Keratinocyte (primary cell): ENCODE measurements around the gene KBTBD3. TPM values are rescaled to one million over a fixed set of nuclear protein-coding genes. Genes with fewer than 3 reads are reported as not detected.

Source experiments
- DNase-seq: peaks from one replicate; pipeline ENCODE4 v3.0.0-alpha.2; 2011; ENCODE audit warnings: low read depth, missing footprints, low spot score
- FAIRE-seq: peaks from 2 replicates; lab custom pipeline; 2011; peaks lifted over from hg19 to GRCh38; lab: Jason Lieb, UNC
- H2AFZ ChIP-seq: 2 replicates; pipeline ENCODE4 v1.6.0; 2012; ENCODE audit warnings: low read length, control low read depth, inconsistent platforms; ENCODE audit not compliant: control insufficient read depth
- H3K27ac ChIP-seq: 2 replicates; pipeline ENCODE4 v1.5.1; 2011; ENCODE audit warnings: low read length; ENCODE audit not compliant: control insufficient read depth, insufficient read depth
- H3K27me3 ChIP-seq: 3 replicates; pipeline ENCODE4 v1.6.0; 2011; ENCODE audit warnings: low read length; ENCODE audit not compliant: control insufficient read depth, insufficient read depth; ENCODE audit errors: extremely low read depth
- H3K36me3 ChIP-seq, 2 experiments: 2 replicates in 1 of 2; 3 replicates in 1 of 2; pipeline ENCODE4 v1.5.1; 2011; ENCODE audit warnings: low read length in 2 of 2, mild to moderate bottlenecking in 1 of 2; ENCODE audit not compliant: control insufficient read depth in 2 of 2, insufficient read depth in 2 of 2; ENCODE audit errors: extremely low read depth in 1 of 2
- H3K4me1 ChIP-seq: 3 replicates; pipeline ENCODE4 v1.5.1; 2011; ENCODE audit warnings: low read length; ENCODE audit not compliant: control insufficient read depth, insufficient read depth; ENCODE audit errors: extremely low read depth
- H3K4me2 ChIP-seq: 3 replicates; pipeline ENCODE4 v1.6.0; 2011; ENCODE audit warnings: low read depth, low read length; ENCODE audit not compliant: control insufficient read depth, insufficient read depth; ENCODE audit errors: extremely low read depth
- H3K4me3 ChIP-seq, 3 experiments: fragments of 200-600 bp in 1 of 3; sonication (generic) in 1 of 3; 2 replicates in 2 of 3; 3 replicates in 1 of 3; pipeline ENCODE4 v1.5.1; 2011 to 2016; ENCODE audit warnings: low read length in 3 of 3, mild to moderate bottlenecking in 3 of 3, control low read depth in 2 of 3, inconsistent platforms in 1 of 3, low read depth in 1 of 3, mixed read lengths in 1 of 3, mixed run types in 1 of 3, moderate library complexity in 1 of 3; ENCODE audit not compliant: control insufficient read depth in 2 of 3, insufficient read depth in 2 of 3; ENCODE audit errors: extremely low read depth in 1 of 3
- H3K79me2 ChIP-seq: 2 replicates; pipeline ENCODE4 v1.6.0; 2012; ENCODE audit warnings: low read length; ENCODE audit not compliant: control insufficient read depth, insufficient read depth
- H3K9ac ChIP-seq: 3 replicates; pipeline ENCODE4 v1.6.0; 2011; ENCODE audit warnings: low read length; ENCODE audit not compliant: control insufficient read depth, insufficient read depth; ENCODE audit errors: extremely low read depth
- H3K9me1 ChIP-seq: 3 replicates; pipeline ENCODE4 v1.6.0; 2011; ENCODE audit warnings: low read length; ENCODE audit not compliant: control insufficient read depth, insufficient read depth; ENCODE audit errors: extremely low read depth
- H3K9me3 ChIP-seq: 2 replicates; pipeline ENCODE4 v1.5.1; 2012; ENCODE audit warnings: low read depth, low read length; ENCODE audit not compliant: control insufficient read depth
- H4K20me1 ChIP-seq: 3 replicates; pipeline ENCODE4 v1.6.0; 2011; ENCODE audit warnings: low read length; ENCODE audit not compliant: control insufficient read depth, insufficient read depth; ENCODE audit errors: extremely low read depth
- CTCF ChIP-seq, 3 experiments: IDR thresholded peaks in 1 of 3; conservative IDR thresholded peaks in 1 of 3; optimal IDR thresholded peaks in 1 of 3; 2 replicates in 2 of 3; 3 replicates in 1 of 3; pipeline versions ENCODE3 to v1.5.1; 2011; ENCODE audit warnings: low read length in 3 of 3, mild to moderate bottlenecking in 3 of 3, moderate library complexity in 2 of 3, control low read depth in 1 of 3, inconsistent platforms in 1 of 3; ENCODE audit not compliant: insufficient read depth in 2 of 3; ENCODE audit errors: extremely low read depth in 1 of 3
- EZH2 ChIP-seq: IDR thresholded peaks from one replicate; pipeline ENCODE4 v1.6.1; 2012; ENCODE audit warnings: inconsistent platforms, mild to moderate bottlenecking, low read length, moderate library complexity
- dilution Hi-C: fragments of 300-500 bp; cut with MboI; formaldehyde crosslinking; loops from one replicate; pipeline ENCODE4 v1.7.0; 2020; ENCODE audit warnings: low sequenced_read_pairs; ENCODE audit not compliant: extremely low pct_ligation_motif_present
- polyA plus RNA-seq, 5 experiments: library from polyadenylated mRNA; depleted of rRNA in 3 of 5; stranded (reverse) in 3 of 5; stranded (forward) in 1 of 5; unstranded in 1 of 5; fragments of >200 nt; gene quantifications; 1 replicate in 1 of 5; 2 replicates in 3 of 5; 3 replicates in 1 of 5; pipeline versions ENCODE4 v1.2.1 to v1.2.3, GENCODE V29; 2011 to 2012; ENCODE audit warnings: missing spikeins in 2 of 5, low read depth in 1 of 5, low replicate concordance in 1 of 5

KBTBD3 gene
- polyA plus RNA-seq, 1 donor (not counting 4 experiments of a cell fraction or from before 2014, with no cell fraction given): 8.9 TPM

GRCh38 chr11:106082096-106082495, 4.9 kb upstream of the KBTBD3 start:
- no peaks in the 10 kb centered on the region for H3K27me3 ChIP-seq
- DNase-seq (no peak), FAIRE-seq (no peak)
- H3K4me2 ChIP-seq: no peak overlapping the region
- no peaks in the 10 kb centered on the region for H3K9me1 ChIP-seq
- peaks cover 3 to 21% of the 10 kb centered on the region in 2 experiments for H3K36me3 ChIP-seq
- H3K4me3 ChIP-seq: no peak overlapping the region
- H2AFZ ChIP-seq: no peak overlapping the region
- TF ChIP-seq EZH2: no peak
- no peak for TF ChIP-seq CTCF (optimal IDR thresholded peaks at IDR 0.05 in 1 of 3, IDR thresholded peaks at IDR 0.05 in 1 of 3, conservative IDR thresholded peaks at IDR 0.05 in 1 of 3; ENCODE audit: extremely low read depth in 1 of 3, insufficient read depth in 2 of 3, low read length in 3 of 3)
- dilution Hi-C loops: no loop called here
- H3K4me1 ChIP-seq: no peaks in the 10 kb centered on the region
- H4K20me1 ChIP-seq: no peaks in the 10 kb centered on the region
- H3K27ac ChIP-seq: no peak overlapping the region
- H3K9ac ChIP-seq: no peak overlapping the region
- no peaks in the 10 kb centered on the region for H3K9me3 ChIP-seq
- H3K79me2 ChIP-seq: peaks cover 81% of the 10 kb centered on the region

- DNase-seq (no peak), FAIRE-seq (no peak)
- peak within 1 kb of the TSS; percentile 99 for H2AFZ ChIP-seq
- peaks cover 51% of the 10 kb centered on the region for H3K79me2 ChIP-seq
- peaks cover 3 to 18% of the 10 kb centered on the region in 2 experiments for H3K36me3 ChIP-seq
- H3K9me3 ChIP-seq: no peaks in the 10 kb centered on the region
- peak within 1 kb of the TSS; percentile 99 for H3K4me2 ChIP-seq
- peak within 1 kb of the TSS; percentile 87 to 91 (median 91) for H3K4me3 ChIP-seq
- TF ChIP-seq EZH2: no peak
- peak in 1 of 3 experiments; percentile 15 for TF ChIP-seq CTCF (optimal IDR thresholded peaks at IDR 0.05 in 1 of 3, IDR thresholded peaks at IDR 0.05 in 1 of 3, conservative IDR thresholded peaks at IDR 0.05 in 1 of 3; ENCODE audit: extremely low read depth in 1 of 3, insufficient read depth in 2 of 3, low read length in 3 of 3)
- no peaks in the 10 kb centered on the region for H3K27me3 ChIP-seq
- peaks cover 7% of the 10 kb centered on the region for H3K4me1 ChIP-seq
- peak within 1 kb of the TSS; percentile 97 for H3K9ac ChIP-seq
- dilution Hi-C loops: no loop called here
- H3K27ac ChIP-seq: peak within 1 kb of the TSS; percentile 94
- H3K9me1 ChIP-seq: no peaks in the 10 kb centered on the region
- no peaks in the 10 kb centered on the region for H4K20me1 ChIP-seq
These were observed 685 bp upstream of the KBTBD3 start, which contains the start of gene AASDHPPT for GRCh38 chr11:106077609-106078455. AASDHPPT (plus strand) TSS chr11:106077662; CDS start chr11:106077711, 49 bp downstream.
